Measurements from ENCODE around the gene SLC27A2. TPM values are rescaled to one million over a fixed set of nuclear protein-coding genes. Genes with fewer than 3 reads are reported as not detected.
"Not testable (repeated sequence)": the region's sequence is repeated elsewhere in the genome, so short reads cannot be mapped to it uniquely, and the experiment has no call there.

Gene SLC27A2
- total RNA-seq, 8 experiments from 2014 or later, result 0.20 to 3.6 (median 1.6) TPM; not detected in 2

GRCh38 chr15:50168379-50168778, 13.6 kb upstream of the SLC27A2 start:
- in situ Hi-C loops (cut with MboI; ENCODE audit: low pct_unique_long_range_greater_than_20kb in 2 of 9, low sequenced_read_pairs in 9 of 9, unreplicated experiment in 9 of 9), result no loop called here
- Histone ChIP-seq H3K27ac (no peak overlapping the region), H3K4me1 (replicated peaks in 1 of 2) (no peaks in the 10 kb centered on the region), H3K4me3 (no peak overlapping the region)
- WGBS, 10 experiments, result 33 to 88% (median 80%) methylated on average over 1 to 3 of the region's 4 CpGs; no CpG with 5 or more reads in 5 of the 10 experiments
- peak in 1 of 8 experiments; percentile 76 for ATAC-seq (replicated peaks in 6 of 8)

- no peak for ATAC-seq (replicated peaks in 6 of 8)
- H3K4me3 ChIP-seq, result no peak overlapping the region
- in situ Hi-C loops (cut with MboI; ENCODE audit: low pct_unique_long_range_greater_than_20kb in 2 of 9, low sequenced_read_pairs in 9 of 9, unreplicated experiment in 9 of 9), result no loop called here
- 40 to 95% (median 85%) methylated on average over 1 to 6 of the region's 10 CpGs; no CpG with 5 or more reads in 4 of the 10 experiments for WGBS, 10 experiments
- no peak overlapping the region for H3K27ac ChIP-seq
- H3K4me1 ChIP-seq (replicated peaks in 1 of 2), result no peaks in the 10 kb centered on the region
Observed at GRCh38 chr15:50168783-50169411, 13.1 kb upstream of the SLC27A2 start.

GRCh38 chr15:50172360-50172895, 9.6 kb upstream of the SLC27A2 start:
- H3K4me3 ChIP-seq; H3K4me1 ChIP-seq (replicated peaks in 1 of 2); ATAC-seq (replicated peaks in 6 of 8); H3K27ac ChIP-seq; in situ Hi-C loops (cut with MboI; ENCODE audit: low pct_unique_long_range_greater_than_20kb in 2 of 9, low sequenced_read_pairs in 9 of 9, unreplicated experiment in 9 of 9): not testable (repeated sequence)
- 85% methylated on average over 4 of the region's 35 CpGs; no CpG with 5 or more reads in 9 of the 10 experiments for WGBS, 10 experiments

GRCh38 chr15:50176869-50177268, 5.1 kb upstream of the SLC27A2 start:
- in situ Hi-C loops (cut with MboI; ENCODE audit: low pct_unique_long_range_greater_than_20kb in 2 of 9, low sequenced_read_pairs in 9 of 9, unreplicated experiment in 9 of 9), result no loop called here
- peaks cover 0 to 5% of the 10 kb centered on the region in 2 donors for H3K4me1 ChIP-seq (replicated peaks in 1 of 2)
- ATAC-seq (replicated peaks in 6 of 8), result no peak
- H3K27ac ChIP-seq, result no peak overlapping the region
- no peak overlapping the region for H3K4me3 ChIP-seq

- H3K27ac ChIP-seq, result no peak overlapping the region
- in situ Hi-C loops (cut with MboI; ENCODE audit: low pct_unique_long_range_greater_than_20kb in 2 of 9, low sequenced_read_pairs in 9 of 9, unreplicated experiment in 9 of 9), result no loop called here
- no peak overlapping the region for H3K4me3 ChIP-seq
- peaks cover 0 to 8% of the 10 kb centered on the region in 2 donors for H3K4me1 ChIP-seq (replicated peaks in 1 of 2)
- no peak for ATAC-seq (replicated peaks in 6 of 8)
- 10 to 100% (median 76%) methylated on average over 1 to 3 of the region's 3 CpGs; no CpG with 5 or more reads in 3 of the 10 experiments for WGBS, 10 experiments
Observed at GRCh38 chr15:50180091-50180490, 1.9 kb upstream of the SLC27A2 start.

- 38 to 100% (median 73%) methylated on average over 3 to 7 of the region's 7 CpGs for WGBS, 10 experiments
- no peak overlapping the region for H3K27ac ChIP-seq
- ATAC-seq (replicated peaks in 6 of 8), result no peak
- in situ Hi-C loops (cut with MboI; ENCODE audit: low pct_unique_long_range_greater_than_20kb in 2 of 9, low sequenced_read_pairs in 9 of 9, unreplicated experiment in 9 of 9), result no loop called here
- H3K4me3 ChIP-seq, result no peak overlapping the region
- peaks cover 0 to 8% of the 10 kb centered on the region in 2 donors for H3K4me1 ChIP-seq (replicated peaks in 1 of 2)
Observed at GRCh38 chr15:50180582-50180981, 1.4 kb upstream of the SLC27A2 start.

- in situ Hi-C loops (cut with MboI; ENCODE audit: low pct_unique_long_range_greater_than_20kb in 2 of 9, low sequenced_read_pairs in 9 of 9, unreplicated experiment in 9 of 9), result no loop called here
- ATAC-seq (replicated peaks in 6 of 8), result peak in 1 of 8 experiments; percentile 6
- Histone ChIP-seq H3K4me3 (peak overlapping the region; percentile 41 to 51 (median 49)), H3K27ac (no peak overlapping the region), H3K4me1 (replicated peaks in 1 of 2) (peaks cover 0 to 8% of the 10 kb centered on the region in 2 donors)
- 30 to 100% (median 61%) methylated on average over 1 to 10 of the region's 16 CpGs for WGBS, 10 experiments
Observed at GRCh38 chr15:50181201-50181968, 611 bp upstream of the SLC27A2 start.

- Histone ChIP-seq H3K4me3 (peak overlapping the region; percentile 41 to 51 (median 49)), H3K4me1 (replicated peaks in 1 of 2) (peaks cover 0 to 8% of the 10 kb centered on the region in 2 donors), H3K27ac (no peak overlapping the region)
- WGBS, 10 experiments, result 1 to 40% (median 19%) methylated on average over 1 to 23 of the region's 80 CpGs; no CpG with 5 or more reads in 4 of the 10 experiments
- ATAC-seq (replicated peaks in 6 of 8), result peak; percentile 83 to 89 (median 86)
- in situ Hi-C loops (cut with MboI; ENCODE audit: low pct_unique_long_range_greater_than_20kb in 2 of 9, low sequenced_read_pairs in 9 of 9, unreplicated experiment in 9 of 9), result no loop called here
Observed at GRCh38 chr15:50182219-50183013, 420 bp downstream of the SLC27A2 start.

- in situ Hi-C loops (cut with MboI; ENCODE audit: low pct_unique_long_range_greater_than_20kb in 2 of 9, low sequenced_read_pairs in 9 of 9, unreplicated experiment in 9 of 9), result no loop called here
- no peak for ATAC-seq (replicated peaks in 6 of 8)
Observed at GRCh38 chr15:50183112-50183794, 1.3 kb downstream of the SLC27A2 start.

GRCh38 chr15:50184863-50185504, 3.0 kb downstream of the SLC27A2 start:
- ATAC-seq (replicated peaks in 6 of 8), result no peak
- Histone ChIP-seq H3K4me3 (no peak overlapping the region), H3K4me1 (replicated peaks in 1 of 2) (peaks cover 0 to 8% of the 10 kb centered on the region in 2 donors), H3K27ac (no peak overlapping the region)
- in situ Hi-C loops (cut with MboI; ENCODE audit: low pct_unique_long_range_greater_than_20kb in 2 of 9, low sequenced_read_pairs in 9 of 9, unreplicated experiment in 9 of 9), result no loop called here
- WGBS, 10 experiments, result 0 to 86% (median 47%) methylated on average over 1 to 3 of the region's 3 CpGs; no CpG with 5 or more reads in 1 of the 10 experiments

More at GRCh38 chr15:50183112-50183794, 1.3 kb downstream of the SLC27A2 start:
- peak overlapping the region in 4 of 5 donors; percentile 41 to 51 (median 48) for H3K4me3 ChIP-seq
- H3K4me1 ChIP-seq (replicated peaks in 1 of 2), result peaks cover 0 to 8% of the 10 kb centered on the region in 2 donors
- H3K27ac ChIP-seq, result no peak overlapping the region
- 40 to 100% (median 86%) methylated on average over 1 to 2 of the region's 2 CpGs; no CpG with 5 or more reads in 4 of the 10 experiments for WGBS, 10 experiments

GRCh38 chr15:50186090-50186489, 4.1 kb downstream of the SLC27A2 start:
- no peak for ATAC-seq (replicated peaks in 6 of 8)
- in situ Hi-C loops (cut with MboI; ENCODE audit: low pct_unique_long_range_greater_than_20kb in 2 of 9, low sequenced_read_pairs in 9 of 9, unreplicated experiment in 9 of 9), result no loop called here
- Histone ChIP-seq H3K27ac (no peak overlapping the region), H3K4me1 (replicated peaks in 1 of 2) (peaks cover 0 to 6% of the 10 kb centered on the region in 2 donors), H3K4me3 (no peak overlapping the region)
- WGBS, 10 experiments, result 50 to 100% (median 86%) methylated on average over 1 to 4 of the region's 4 CpGs; no CpG with 5 or more reads in 3 of the 10 experiments

GRCh38 chr15:50186752-50187151, 4.8 kb downstream of the SLC27A2 start:
- Histone ChIP-seq H3K27ac (no peak overlapping the region), H3K4me3 (no peak overlapping the region), H3K4me1 (replicated peaks in 1 of 2) (peaks cover 0 to 4% of the 10 kb centered on the region in 2 donors)
- in situ Hi-C loops (cut with MboI; ENCODE audit: low pct_unique_long_range_greater_than_20kb in 2 of 9, low sequenced_read_pairs in 9 of 9, unreplicated experiment in 9 of 9), result no loop called here
- 17 to 100% (median 79%) methylated on average over 1 of the region's 1 CpG; no CpG with 5 or more reads in 2 of the 10 experiments for WGBS, 10 experiments
- ATAC-seq (replicated peaks in 6 of 8), result no peak
